Measurements from ENCODE around the gene BTBD16. TPM values are rescaled to one million over a fixed set of nuclear protein-coding genes. Genes with fewer than 3 reads are reported as not detected.

The BTBD16 gene
- polyA plus RNA-seq, 3 donors, result 0.36 to 0.95 (median 0.73) TPM

DNA sequence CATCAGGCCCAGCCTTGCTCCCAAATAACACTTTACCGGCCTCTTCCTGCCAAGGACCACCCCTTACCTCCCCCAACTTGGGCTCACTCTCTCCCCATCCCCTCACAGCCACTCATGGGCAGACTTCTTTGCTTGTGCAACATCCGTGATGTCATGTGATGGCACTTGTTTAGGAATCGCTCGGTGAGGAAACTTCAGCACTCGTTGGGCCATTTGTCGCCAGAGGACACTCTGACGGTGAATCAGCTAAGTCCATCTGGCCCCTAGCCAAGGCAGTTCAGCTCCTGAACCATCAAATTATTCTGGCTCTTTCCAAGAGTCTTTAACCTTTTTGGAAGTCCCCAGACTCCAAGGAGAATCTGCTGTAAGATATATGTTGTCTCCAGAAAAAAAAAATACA is 19.2 kb downstream of the BTBD16 start:
- DNase-seq (ENCODE audit: extremely low read depth in 1 of 11, low read depth in 9 of 11, low spot score in 4 of 11), result no peak

DNA sequence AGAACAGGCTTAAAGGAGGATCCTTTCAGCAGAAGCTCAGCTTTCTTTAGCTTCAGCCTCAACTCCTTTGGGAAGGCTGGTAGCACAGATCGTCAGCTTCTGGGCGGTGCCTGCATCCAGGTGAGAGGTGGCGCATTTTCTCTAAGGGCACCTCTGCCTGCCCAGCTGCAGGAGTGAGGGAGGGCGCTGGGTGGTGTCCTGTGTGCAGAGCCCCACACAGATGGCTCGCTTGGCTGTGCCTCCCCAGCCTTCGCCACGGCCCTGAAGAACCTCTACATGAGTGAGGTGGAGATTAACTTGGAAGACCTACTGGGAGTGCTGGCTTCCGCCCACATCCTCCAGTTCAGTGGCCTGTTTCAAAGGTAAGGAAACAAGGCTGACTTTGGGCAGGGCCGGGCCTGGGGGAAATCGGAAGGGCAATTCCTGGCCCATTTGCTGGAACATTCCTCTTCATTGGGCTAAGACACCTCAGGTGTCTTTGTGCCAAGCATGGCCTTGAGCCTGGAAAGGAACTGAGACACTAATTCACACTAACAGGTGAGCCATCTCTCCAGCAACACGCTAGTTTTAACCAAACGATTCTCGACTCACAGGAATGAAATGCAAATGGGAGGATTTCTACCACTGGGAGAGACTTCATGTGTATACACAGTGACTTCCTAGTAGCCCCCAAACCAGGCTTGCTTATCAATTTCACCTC is 19.9 kb downstream of the BTBD16 start:
- no peak for DNase-seq (ENCODE audit: extremely low read depth in 1 of 11, low read depth in 9 of 11, low spot score in 4 of 11)

DNA sequence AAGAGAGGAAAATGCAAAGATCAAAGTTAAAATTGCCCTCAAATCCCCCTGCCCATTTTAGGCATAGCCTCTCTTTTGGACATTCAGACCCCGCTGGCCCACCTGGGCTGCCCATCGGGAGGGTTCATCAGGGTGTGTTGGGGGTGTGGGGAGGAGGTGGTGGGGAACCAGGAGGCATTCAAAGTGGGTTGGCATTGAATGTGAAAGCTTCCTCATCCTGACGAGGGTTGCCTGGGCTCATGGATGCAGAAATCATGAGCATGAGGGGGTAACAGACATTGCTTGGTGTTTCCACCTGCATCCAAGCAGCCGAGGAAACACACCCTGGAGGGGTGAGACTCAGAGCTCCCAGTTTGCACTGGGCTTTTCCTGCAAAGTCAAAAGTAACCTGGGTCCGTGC is 20.6 kb downstream of the BTBD16 start:
- no peak for DNase-seq (ENCODE audit: extremely low read depth in 1 of 11, low read depth in 9 of 11, low spot score in 4 of 11)

DNA sequence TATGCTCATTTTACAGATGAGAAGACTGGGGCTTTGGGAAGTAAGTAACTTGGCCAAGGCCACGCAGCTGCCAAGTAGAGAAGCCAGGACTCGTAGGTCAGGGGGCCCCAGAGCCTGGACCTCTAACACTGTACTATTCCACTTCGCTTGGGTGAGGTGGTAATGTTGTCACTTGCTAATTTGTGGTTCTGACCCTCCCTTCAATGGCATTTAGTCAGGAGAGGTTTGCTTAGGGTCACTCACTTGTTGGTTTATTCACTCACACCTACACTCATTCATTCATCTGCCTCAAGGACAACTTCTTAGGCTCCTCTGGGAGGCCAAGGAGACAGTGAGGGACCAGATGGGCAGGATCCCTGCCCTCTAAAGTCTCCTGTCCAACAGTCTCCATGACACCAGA is 21.3 kb downstream of the BTBD16 start:
- DNase-seq (ENCODE audit: extremely low read depth in 1 of 11, low read depth in 9 of 11, low spot score in 4 of 11), result no peak

DNA sequence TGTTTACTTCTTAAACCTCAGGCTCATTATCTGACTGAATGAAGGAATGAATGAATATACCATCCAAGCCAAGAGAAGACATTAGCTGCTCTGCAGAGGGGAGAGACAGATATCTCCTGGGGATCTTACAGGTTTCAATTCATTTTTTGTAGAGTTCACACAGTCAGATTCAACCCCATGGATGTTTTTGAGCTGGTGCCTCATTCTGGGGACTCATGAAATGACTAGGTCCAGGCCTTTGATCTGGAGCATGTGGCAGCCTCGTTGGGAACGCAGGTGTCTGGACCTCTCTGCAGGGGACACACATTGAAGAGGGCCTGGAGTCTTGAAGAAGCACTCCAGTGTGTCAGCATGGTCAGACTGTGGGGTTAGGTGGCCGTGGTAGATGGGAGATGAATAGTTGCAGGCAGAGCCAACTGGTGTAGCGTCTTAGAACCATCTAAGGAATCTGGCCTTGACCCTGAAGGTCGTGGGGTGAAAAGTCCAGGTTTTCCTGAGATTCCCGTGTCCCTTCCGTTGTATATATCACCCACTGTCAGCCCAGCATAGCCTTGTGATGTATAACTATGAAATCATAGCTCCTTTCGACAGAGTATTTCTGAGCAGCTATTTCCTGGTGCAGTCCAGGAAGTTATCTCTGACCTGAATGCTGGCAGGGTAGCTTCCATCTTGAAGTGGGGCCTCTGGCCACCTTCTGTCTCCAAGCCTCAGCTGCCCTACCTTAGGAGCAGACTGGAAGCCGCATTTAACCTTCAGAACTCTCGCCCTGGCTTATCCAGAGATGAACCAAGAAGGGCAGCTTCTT is 22.3 kb downstream of the BTBD16 start:
- DNase-seq (ENCODE audit: extremely low read depth in 1 of 11, low read depth in 9 of 11, low spot score in 4 of 11), result no peak

DNA sequence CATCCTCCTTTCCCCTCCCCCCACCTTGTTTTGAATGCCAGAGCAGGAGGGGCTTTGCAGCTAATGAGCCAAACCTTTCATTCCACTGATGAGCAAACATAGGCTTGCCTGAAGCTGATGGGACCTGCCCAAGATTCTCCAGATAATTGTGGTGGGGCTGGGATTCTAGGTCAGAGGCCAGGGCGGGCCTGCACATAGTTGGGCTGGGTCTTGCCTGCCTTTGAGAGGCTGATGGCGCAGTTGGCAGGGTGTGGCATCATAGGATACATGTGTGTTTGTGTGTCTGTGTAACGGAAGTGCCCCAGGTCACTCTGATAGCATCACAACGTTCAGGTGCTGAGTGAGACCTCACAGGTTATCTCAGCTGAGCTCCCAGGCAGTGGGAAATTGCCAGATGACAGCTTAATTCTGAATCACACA is 22.9 kb downstream of the BTBD16 start:
- DNase-seq (ENCODE audit: extremely low read depth in 1 of 11, low read depth in 9 of 11, low spot score in 4 of 11), result no peak

DNA sequence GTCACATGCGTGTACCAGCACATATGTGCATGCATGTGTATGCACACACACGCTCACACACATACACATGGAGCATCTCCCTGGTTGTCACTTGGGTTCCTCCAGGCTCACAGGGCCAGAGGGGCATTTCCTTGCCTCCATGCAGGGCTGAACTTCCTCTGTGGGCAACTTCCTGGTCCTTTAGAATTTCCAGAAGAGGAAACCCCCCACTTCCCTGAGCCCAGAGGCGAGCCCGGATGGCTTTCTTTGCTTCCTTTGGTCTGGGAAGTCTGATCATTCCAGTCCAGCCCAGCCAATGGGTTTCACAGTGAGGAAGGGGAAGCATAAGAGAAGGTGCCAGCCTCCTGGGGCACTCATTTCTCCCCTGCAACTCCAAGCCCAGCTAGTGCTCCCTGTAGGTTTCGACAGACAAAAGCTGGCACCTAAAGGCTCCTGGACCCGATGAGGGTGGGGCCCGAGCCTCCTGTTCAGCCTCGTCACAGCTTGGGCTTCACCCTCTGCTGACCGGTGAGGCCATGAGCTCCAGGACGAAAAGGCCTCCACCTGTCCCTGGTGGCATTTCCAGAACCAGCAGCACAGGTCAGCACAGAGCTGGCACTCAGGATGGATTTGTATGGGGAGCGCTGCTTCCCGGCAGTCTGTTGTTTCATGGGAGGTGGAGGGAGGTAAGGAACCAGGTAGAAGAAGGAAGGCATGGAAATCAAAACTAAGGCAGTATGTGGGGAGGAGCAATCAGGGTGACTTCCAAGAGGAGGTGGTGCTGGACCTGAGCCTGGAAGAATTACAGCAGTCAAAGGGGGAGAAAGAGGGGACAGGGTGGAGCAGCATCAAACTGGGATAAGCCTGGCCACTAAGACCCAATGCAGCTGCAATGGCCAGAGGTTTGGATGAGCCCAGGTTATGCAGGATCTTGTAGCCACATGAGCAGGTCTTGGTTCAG is 23.7 kb downstream of the BTBD16 start:
- no peak for DNase-seq (ENCODE audit: extremely low read depth in 1 of 11, low read depth in 9 of 11, low spot score in 4 of 11)

DNA sequence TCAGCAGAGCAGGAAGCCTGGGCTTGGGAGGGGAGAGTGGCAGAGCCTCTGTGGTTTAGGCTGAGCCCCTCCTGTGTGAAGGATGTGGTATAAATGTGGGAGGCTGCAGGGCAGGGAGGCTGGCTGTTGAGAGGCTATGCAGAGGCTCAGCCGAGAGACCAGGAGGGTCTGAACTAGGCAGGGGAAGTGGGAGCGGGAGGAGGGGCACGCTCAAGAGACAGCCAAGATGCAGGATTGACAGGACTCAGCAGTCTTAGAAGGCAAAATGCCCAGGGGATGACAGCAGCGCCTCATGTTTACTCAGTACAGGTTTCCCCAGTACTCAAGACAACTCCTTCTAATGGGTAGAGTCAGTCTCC is 24.3 kb downstream of the BTBD16 start:
- no peak for DNase-seq (ENCODE audit: extremely low read depth in 1 of 11, low read depth in 9 of 11, low spot score in 4 of 11)

DNA sequence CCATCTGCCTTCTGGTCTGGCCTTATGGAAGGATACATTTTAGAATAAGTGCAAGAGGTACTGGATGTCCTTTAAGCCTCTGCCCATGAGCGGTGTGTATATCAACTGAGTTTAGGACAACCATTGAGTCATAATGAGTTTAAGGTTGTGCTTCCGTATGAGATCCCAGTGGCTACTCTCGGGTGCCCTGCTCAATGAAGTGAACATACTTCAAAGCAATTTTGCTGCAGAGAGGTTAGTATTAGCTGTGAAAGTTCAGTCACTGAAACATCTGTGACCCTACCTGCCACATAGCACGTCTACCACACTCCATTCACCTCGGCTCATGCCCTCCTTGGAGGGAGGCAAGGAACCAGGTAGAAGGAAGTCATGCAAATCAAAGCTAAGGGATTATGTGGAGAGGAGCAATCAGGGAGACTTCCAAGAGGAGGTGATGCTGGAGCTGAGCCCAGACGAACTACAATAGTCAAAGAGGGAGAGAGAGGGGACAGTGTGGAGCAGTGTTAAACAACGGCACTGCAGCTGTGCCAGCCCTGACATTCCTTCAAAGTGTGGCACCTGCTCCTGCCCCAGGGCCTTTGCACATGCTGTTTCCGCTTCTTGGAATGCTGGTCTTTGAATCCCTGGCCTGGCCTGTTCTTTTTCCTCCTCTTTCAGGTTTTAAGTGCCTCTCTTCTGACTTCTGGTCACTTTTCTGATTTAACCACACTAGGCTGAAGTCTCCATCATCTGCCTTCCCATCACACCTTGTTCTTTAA is 25.4 kb downstream of the BTBD16 start:
- DNase-seq (ENCODE audit: extremely low read depth in 1 of 11, low read depth in 9 of 11, low spot score in 4 of 11), result no peak

DNA sequence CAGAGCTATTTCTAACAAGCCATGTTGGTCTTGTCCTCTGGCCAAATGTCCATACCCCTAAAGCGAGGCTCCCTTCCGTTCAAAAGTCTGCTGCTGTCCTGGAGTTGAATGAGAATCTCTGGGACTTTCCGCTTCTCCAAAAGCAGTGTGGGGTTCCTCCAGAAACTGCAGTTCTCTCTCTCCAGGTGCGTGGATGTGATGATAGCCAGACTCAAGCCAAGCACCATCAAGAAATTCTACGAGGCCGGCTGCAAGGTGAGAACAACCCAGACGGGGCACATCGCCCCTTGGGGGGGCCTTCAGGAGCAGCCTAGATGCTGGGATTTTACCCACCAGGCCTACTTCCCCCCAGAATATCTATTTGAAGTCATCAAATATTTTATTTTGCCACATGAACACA is 26.5 kb downstream of the BTBD16 start:
- no peak for DNase-seq (ENCODE audit: extremely low read depth in 1 of 11, low read depth in 9 of 11, low spot score in 4 of 11)

DNA sequence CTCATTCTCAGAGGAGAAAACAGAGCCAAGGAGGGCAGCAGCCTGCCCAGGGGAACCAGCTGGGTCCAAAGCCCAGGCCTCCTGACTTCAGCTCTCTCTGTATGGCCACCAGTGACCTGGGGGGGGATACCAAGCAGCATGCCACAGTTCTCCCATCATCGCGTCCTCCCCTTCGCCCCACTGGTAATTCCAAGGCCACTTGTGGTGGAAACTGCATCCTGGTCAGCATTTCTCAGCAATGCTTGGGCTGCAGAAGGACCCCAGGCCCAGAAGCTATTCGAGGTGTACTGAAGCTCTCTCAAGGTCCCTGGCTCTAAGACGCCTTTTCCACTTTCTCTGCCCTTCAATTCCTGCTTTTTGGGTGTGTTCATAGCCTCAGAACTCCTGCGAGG is 27.1 kb downstream of the BTBD16 start:
- DNase-seq (ENCODE audit: extremely low read depth in 1 of 11, low read depth in 9 of 11, low spot score in 4 of 11), result no peak

DNA sequence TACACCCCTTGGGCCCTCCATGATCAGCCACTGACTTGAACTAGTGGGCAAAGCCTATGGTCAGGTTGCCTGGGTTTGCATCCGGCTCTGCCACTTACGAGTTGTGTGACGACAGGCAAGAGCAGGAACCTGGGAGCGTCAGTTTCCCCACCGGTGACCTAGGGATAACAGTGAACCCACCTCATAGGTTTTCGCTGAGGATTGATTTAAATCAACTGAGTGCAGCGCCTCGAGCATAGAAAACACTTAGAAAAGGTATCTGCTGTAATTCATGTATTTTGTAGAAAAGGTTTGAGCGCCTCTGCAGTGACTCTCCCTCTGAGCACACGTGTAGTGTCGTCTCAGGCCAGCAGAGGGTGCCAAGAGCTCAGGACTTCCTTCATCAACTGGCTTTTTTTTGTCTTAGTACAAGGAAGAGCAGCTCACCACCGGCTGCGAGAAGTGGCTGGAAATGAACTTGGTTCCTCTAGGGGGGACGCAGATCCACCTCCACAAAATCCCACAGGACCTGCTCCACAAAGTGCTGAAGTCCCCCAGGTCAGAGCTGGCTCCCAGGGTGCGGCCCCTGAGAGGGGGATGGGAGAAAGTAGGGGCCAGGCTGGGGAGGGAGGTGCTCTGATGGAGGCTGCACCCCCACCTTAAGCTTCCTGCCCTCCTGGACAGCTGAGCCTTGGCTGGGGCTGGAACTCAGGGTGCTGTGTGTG is 27.7 kb downstream of the BTBD16 start:
- peak; percentile 53 to 85 (median 75) for DNase-seq (ENCODE audit: extremely low read depth in 1 of 11, low read depth in 9 of 11, low spot score in 4 of 11)

DNA sequence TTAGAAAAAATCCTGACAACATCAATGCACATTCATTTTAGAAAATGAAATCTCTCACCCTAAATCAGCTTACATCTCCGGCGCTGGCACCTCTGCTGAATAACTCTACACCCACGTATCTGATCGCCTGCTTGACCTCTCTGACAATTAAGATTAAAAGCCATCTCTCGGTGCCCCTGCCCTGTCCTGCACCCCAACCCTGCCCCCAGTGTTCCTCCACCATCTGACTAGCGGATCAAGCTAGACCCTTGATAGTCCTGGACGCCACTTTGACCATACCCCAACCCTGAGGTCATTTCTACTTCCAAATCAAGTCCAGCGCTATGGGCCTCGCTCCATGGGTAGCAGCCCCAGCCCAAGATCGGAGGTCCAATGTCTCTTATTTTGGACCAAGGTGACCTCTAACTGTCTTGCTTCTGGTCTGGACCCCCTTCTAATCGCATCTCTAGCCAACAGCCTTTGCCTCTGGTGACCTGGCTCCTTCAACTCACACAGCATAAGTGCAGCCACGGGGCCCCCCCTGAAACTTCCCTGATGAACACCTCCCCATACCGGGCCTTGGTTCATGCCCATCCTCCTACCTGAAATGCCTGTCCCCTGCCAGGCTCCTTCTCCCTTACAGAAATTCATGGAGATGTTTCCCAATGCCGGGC is 28.5 kb downstream of the BTBD16 start:
- DNase-seq (ENCODE audit: extremely low read depth in 1 of 11, low read depth in 9 of 11, low spot score in 4 of 11), result no peak

DNA sequence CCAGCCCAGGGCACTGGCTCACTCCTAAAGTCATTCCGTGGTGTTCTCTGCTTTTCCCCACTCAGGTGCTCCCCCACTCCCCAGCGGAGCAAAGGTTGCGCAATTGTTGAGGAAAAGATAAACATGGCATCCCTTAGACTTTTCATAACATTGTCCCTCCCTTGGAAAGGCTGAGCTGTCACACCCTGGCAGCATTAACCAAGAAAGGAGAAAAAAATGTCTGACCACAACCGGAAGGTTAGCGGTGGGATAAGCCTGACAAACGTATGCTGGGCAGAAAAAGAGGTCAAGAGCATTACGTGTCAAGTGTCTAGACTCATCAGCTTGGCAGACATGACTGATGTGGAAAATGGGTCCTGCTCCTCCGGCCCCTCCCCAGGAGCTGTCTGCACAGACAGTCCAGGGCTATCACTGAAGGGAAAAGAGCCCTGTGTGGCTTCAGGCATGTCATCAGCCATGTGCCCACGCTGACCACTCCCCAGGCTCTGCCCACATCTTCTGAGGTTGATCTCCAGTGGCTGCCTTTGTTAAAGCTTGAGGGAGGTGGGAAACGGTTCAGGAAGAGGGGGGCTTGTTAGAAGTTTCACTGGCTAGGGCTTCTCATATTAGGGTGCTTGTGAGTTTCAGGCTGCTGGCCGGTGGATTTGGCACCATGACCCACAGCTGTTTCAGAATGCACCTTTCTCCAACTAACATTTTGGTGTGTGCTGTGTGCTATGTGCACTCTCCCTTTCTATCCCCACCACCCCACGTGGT is 30.1 kb downstream of the BTBD16 start:
- no peak for DNase-seq (ENCODE audit: extremely low read depth in 1 of 11, low read depth in 9 of 11, low spot score in 4 of 11)

DNA sequence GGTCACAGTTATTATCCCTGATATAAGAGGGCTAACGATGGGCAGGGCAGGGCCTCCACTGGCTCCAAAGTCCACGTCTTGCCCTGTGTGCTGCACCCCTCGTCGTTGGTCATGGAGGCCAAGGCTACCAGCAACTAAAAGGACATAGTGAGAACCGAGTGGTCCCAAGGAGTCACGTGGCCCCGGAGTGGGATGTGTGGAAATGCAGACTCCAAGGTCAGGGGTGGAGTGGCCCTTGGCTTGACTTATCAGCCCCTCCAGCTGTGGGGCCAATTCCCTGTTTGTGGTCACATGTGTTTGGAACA is 30.7 kb downstream of the BTBD16 start:
- DNase-seq (ENCODE audit: extremely low read depth in 1 of 11, low read depth in 9 of 11, low spot score in 4 of 11), result no peak

DNA sequence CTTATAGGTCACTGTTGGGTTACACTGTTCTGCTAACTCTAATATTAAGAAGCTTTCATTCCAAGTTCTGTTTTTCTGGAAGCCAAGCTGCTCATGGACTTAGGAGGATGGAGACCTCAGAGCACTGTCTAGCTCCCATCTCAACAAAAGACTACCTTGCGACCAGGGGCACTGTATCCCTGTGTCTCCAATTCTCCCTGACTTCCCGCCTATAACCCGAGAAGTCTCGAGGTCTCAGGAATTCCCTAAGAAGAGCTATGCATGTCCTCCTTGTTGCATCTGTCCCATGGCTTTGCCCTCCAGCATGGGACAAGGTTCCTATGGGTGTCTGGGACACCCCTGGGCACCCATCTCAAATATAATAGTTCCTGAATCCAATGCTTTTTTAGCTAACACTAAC is 31.2 kb downstream of the BTBD16 start:
- no peak for DNase-seq (ENCODE audit: extremely low read depth in 1 of 11, low read depth in 9 of 11, low spot score in 4 of 11)

DNA sequence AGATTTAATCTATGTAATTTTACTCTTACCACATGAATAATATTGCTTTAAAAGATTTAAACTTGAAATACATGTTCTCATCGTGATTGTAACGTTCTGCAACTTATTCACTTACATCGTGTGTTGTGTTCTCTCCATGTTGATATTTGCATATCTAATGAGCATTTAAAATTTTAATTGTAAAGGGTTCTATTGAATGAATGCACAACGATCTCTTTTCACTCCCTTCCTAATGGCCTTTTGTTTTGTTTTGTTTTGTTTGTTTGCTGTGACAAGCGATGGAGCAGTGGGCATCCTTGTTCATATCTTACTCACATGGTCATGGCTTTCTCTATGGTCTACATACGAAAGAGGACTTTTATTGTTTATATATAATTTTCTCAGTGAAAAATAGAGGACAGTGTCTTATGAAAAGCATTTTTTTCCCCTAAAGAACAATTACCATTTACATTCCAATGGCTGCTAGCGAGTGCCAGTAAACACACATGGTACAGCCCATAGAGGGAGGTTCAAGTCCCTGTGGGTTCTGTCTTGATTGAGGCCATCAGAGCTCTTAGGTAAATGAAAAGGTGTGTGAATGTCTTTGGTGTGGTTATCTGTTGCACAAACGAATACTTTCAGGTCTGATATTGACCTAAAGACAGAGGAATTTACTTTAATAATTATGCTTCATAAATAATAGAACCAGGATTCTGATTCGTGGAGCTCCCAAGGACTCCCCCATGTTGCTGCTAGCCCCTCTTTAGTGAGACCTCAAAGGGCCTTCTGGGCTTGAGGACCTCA is 32.4 kb downstream of the BTBD16 start:
- DNase-seq (ENCODE audit: extremely low read depth in 1 of 11, low read depth in 9 of 11, low spot score in 4 of 11), result no peak
